ENCODE data around the gene SETD1B.
"Not testable (repeated sequence)": the region's sequence is repeated elsewhere in the genome, so short reads cannot be mapped to it uniquely, and the experiment has no call there.

The SETD1B gene

DNA sequence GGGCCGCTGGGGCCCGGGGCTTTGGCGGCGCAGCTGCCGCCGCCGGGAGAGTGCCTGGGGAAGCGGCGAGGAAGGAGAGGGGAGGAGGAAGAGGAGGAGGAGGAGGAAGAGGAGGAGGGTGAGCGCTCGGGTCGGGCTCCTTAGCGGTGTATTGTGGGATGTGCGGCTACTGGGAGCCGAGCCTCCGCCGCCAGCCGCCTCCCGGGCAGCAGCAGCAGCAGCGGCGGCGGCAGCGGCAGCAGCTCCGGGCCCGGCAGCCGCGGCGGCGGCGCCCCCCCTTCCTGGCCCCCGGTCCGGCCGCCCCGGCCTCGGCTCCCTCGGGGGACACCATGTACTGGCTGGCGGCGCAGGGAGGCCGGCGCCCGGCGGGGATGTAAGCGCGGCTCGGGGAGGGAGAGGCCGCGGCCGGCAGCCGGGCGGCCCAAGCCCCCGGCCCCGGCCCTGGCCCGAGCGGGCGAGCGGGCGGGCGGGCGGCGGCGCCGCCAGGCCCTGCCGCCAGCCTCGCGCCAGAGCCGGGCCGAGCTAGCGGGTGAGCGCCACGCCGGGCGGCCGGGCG, at the start of gene SETD1B:
Gene SETD1B (plus strand): TSS at position 149 of the 556 bp plus-strand sequence. CDS start 729 bp downstream, outside the sequence.
- peak; percentile 69 for DNase-seq (ENCODE audit: low read depth, low spot score)

DNA sequence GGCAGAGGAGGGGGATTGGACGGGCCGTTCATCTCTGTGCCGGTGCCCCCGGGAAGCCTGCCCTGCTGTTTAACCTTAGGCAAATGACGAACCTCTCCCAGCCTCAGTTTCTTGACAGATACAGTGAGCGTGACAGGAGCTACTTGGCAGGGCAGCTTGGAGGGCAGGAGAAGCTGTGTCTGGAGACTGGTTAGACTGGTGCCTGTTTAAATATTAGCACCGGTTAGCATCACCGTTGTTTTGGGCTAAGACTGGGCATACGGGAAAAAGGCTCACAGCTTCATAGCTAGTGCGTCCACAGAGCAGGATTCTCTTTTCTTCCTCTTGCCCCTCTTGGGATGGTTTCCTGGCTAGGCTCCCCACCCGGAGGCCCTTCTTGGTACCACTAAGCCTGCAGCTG, 49.0 kb upstream of the SETD1B start:
- no peak for DNase-seq (ENCODE audit: low read depth, low spot score)

DNA sequence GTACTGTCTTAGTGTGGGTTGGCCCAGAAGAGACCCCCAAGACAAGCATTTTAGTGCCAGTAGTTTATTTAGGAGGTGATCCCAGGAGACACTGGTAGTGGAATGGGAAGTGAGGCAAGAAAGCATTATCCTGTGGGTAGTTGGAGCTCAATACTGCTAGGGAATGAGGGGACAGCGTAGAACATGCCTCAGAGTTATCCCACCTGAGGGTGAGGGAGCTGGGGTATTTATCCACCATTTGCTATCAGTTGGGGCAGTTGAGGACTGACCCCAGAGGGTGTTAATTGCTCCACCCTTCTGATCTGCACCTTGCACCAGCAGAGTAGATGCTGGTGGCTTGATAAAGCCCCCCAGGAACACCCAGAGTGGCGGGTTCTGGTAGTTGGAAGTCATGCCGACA, 48.2 kb upstream of the SETD1B start:
- DNase-seq (ENCODE audit: low read depth, low spot score): no peak

DNA sequence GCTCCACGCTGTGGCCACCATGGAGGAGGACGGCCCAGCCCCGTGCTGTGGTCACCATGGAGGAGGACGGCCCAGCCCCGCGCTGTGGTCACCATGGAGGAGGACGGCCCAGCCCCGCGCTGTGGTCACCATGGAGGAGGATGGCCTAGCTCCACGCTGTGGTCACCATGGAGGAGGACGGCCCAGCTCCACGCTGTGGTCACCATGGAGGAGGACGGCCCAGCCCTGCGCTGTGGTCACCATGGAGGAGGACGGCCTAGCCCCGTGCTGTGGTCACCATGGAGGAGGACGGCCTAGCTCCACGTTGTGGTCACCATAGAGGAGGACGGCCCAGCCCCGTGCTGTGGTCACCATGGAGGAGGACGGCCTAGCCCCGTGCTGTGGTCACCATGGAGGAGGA, 45.3 kb upstream of the SETD1B start:
- DNase-seq (ENCODE audit: low read depth, low spot score): not testable (repeated sequence)

DNA sequence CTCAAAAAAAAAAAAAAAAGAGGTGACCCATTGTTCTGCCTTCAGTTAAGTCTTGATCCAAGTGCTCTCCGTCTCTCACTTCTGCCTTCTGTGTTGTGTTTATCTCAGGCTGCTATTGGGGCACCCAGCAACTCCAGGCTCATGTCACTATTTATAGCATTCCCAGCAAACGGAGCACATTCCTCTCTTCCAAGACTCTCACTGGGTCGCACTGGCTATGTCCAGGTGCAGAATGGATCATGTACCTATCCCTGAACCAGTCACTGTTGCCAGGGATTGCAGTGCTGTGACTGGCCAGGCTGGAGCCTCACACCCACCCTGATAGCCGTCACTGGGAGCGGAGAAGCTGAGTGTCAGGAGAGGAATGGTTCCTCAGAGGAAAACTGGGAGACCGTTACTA, 41.5 kb upstream of the SETD1B start:
- DNase-seq (ENCODE audit: low read depth, low spot score): no peak

DNA sequence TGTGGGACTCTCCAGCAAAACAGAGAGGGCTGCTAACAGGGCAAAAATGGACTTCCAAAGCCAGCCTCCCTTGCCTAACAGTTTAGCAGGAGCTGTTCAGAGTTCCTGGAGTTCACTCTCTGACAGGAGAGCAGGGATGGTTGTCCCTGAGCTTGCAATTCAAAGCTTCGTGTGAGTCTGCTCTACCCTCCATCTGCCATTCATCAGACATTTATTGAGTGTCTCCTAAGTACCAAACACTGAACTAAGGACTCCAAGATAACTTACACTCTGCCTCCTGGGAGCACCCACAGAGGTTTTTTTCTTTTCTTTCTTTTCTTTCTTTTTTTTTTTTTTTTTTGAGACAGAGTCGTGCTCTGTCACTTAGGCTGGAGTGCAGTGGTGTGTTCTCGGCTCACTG, 39.0 kb upstream of the SETD1B start:
- DNase-seq (ENCODE audit: low read depth, low spot score): no peak

DNA sequence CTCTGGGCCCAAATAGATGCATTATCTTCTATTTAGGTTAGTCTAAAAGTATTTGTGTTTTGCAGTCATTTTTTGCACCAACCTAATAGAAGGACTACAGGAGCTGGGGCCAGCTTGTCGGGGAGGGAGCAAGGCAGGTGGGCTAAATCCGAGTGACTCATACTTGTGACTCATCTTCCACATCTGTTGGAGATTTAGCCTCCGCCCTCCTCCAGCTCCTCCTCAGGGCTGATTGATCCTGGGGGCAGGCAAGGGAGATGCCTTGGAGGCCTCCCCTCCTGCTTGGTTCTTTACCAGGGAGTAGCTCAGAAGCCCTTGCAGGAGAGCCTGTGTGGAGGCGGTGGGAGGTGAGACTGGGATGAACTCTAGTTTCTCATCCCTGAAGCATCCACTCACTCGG, 38.2 kb upstream of the SETD1B start:
- peak; percentile 73 for DNase-seq (ENCODE audit: low read depth, low spot score)

DNA sequence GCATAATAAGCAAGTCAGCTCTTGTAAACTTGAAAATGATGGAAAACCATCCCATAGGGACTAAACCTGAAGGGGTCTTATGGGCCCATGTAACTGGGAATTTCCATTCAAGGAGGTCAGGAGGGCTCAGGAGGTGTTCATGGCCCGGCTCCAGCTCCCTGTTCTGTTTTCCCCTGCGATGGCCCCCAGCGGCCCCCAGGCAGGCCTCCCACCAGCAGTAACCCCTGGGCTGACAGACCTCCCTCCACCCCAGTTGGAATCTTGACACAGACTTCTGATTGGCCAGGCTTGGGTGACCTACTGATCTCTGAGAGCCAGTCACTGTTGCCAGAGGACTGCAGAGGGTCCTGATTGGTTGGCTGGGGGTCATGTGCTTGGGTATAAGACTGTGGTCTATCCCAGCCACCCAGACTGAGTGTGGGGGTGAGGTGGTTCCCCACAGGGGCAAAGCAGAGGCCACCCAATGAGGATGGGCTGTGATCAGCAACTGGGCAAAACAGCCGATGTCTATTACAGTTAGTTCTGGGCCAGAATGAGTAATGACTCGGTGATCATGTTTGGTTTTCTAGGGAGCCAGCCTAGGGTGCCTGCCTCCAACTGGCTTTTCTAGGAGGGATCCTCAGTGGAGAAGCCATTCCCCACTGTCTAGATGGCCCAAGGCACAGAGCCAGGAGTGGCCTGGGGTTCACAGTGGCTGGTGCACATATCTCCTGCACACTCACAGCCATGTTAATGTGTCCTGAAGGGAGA, 37.3 kb upstream of the SETD1B start:
- DNase-seq (ENCODE audit: low read depth, low spot score): no peak

DNA sequence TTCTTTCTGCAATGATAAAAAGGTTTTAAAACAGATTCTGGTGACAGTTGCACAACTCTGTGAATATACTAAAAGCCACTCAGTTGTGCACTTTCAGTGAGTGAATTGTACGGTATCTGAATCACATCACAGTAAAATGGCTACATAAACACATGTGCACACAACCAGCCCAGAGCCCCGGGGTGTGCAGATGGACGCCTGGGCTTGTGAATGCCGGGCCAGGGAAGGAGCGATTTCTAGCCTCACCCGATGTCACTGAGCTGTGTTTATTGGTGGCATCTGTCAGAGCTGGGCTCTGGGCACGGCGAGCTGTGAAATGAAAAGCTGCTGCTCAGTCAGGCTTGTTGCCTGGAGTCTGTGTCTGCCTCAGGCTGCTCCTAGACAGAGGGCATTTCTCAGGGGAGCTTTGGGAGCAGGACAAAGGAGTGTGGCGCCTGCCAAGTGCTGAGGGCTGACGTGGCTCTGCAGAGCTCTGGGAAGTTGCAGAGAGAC, 36.2 kb upstream of the SETD1B start:
- DNase-seq (ENCODE audit: low read depth, low spot score): no peak

DNA sequence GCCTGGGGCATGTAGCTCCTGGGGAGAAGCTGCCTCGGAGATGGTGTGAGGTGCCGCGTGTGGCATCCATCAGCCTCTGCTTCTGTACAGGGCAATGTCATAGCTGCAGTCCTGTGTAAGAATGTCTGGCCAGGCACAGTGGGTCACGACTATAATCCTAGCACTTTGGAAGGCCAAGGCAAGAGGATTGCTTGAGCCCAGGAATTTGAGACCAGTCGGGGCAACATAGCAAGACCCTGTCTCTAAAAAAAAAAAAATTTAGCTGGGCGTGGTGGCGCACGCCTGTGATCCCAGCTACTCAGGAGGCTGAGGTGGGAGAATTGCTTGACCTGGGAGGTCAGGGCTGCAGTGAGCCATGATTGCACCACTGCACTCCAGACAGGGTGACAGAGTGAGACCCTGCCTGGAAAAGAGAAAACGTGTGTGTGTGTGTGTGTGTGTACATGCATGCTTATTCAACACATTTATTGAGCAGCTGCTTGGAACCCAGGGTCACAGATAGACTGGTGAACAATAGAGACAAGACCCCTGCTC, 34.4 kb upstream of the SETD1B start:
- DNase-seq (ENCODE audit: low read depth, low spot score): no peak

DNA sequence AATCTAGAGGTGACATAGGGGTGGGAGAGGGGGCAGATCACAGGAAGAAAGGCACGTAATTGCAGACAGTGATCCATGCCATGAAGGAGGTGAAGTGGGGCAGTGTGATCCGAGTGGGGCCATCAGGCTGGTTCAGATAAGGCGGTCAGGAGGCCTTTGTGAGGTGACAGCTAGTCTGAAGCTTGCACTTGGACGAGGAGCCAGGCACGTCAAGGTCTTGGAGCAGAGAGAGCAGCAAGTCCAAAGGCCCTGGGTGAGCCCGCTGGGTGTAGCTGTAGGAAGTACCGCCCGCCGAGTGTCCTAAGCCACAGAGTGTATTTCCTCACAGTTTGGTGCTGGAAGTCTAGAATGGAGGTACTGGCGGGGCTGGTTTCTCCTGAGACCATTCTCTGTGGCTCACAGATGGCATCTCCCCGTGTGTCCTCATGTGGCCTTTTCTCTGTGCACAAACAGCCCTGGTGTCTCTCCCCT, 33.9 kb upstream of the SETD1B start:
- DNase-seq (ENCODE audit: low read depth, low spot score): no peak

DNA sequence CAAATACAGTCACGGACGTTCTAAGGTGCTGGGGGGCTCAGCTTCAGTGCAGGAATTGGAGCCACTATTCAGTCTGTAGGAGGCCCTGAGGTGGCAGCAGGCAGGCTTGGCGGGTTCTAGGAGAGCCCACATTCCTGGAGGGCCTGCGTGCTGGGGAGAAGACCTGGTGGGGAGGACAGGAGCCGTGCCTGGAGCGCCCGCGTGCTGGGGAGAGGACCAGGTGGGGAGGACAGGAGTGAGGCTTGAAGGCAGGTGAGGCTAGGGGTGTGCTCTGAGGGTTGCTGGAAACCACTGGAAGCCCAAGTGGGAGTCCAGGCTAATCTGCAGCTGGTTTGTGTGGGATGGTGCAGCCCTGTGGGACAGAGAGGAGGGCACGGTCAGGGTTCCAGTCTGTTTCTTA, 33.4 kb upstream of the SETD1B start:
- peak; percentile 66 for DNase-seq (ENCODE audit: low read depth, low spot score)

DNA sequence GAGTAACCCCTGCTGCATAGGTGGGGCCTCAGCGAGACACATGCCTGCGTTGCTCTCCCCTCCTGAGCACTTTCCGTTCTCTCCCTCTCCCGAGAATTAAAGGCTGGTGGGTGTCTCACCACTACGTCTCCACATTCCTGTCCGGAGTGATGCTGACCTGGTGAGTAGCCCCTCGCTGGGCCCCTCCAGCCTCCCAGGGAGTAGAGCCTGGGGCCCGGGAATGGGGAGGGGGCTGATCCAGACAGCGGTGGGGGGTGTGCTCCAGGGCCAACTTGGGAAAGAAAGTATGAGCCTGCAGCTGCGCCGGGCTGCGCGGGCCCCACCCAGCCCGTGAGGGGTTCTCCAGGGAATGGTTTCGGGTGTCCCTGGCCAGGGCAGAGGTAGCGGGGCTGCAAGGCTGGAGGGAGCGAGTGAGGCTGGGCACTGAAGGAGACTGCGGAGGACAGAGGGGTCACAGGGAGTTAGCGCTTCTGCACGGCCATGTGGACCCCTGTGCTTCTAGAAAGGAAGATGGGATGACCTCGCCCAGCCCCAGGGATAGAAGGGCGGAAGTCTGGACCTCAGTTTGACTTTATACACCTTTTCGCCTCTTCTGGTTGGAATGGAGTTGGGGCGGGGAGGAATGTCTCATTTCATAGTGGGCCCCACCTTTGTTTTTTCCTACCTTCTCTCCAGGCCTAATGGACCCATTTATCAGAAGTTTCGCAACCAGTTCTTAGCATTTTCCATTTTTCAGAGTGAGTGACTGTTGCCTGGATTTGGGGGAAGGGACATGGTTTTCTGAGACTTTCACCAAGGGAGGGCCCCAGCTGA, 32.8 kb upstream of the SETD1B start:
- DNase-seq (ENCODE audit: low read depth, low spot score): peak; percentile 48

DNA sequence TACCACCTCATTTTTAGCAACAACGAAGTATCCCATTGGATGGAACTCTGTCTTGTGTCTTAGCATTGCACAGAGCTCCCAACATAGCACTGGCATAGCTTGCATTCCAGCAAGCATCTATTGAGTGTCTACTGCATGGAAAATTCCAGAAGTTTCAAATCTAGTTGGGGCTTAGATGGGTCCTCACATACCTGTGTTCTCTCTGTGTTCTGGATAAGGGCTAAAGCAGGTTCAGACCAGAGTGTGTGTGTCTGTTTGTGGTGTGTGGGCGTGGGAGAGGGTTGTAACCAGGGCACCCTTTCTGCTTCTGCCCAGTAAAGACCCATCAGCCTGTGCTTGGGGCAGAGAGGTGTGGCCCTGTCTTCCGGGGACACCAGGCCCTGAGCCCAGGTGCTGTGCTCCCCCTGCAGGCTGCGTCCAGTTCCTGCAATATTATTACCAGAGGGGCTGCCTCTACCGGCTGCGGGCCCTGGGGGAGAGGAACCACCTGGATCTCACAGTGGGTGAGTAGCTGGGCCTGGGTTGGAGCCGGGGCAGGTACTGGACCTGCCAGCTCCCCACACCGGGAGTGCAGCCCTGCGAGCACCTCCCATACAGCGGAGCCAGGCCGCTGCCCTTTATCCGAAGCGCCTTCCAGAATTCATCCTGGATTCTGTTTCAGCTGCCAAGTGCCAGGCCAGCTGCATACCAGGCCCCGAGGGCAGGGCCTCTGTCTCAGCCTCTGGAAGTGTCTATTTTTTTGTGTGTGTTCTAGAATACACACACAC, 30.6 kb upstream of the SETD1B start:
- DNase-seq (ENCODE audit: low read depth, low spot score): peak; percentile 84

DNA sequence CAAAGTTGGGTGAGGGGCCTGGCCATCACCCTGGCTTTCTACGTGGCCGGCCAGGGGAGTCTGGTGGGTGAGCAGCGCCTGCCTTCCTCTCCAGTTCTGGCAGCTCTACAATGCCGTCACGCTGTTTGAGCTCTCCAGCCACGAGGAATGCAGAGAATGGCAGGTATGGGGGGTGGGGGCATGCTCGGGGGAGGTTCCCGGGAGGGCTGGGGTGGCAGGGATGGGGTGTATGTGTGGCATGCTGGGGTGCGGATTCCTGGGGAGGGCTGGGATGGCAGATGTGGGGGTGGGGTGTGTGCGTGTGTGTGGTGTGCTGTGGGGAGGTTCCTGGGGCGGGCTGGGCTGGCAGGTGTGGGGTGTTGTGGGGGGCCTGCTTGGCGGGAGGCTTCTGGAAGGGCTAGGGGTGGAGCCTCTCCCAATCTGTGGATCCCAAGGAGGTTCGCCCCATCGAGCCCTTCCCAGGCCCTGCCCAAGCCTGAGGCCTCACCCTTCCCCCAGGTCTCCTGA, 28.8 kb upstream of the SETD1B start:
- DNase-seq (ENCODE audit: low read depth, low spot score): no peak

DNA sequence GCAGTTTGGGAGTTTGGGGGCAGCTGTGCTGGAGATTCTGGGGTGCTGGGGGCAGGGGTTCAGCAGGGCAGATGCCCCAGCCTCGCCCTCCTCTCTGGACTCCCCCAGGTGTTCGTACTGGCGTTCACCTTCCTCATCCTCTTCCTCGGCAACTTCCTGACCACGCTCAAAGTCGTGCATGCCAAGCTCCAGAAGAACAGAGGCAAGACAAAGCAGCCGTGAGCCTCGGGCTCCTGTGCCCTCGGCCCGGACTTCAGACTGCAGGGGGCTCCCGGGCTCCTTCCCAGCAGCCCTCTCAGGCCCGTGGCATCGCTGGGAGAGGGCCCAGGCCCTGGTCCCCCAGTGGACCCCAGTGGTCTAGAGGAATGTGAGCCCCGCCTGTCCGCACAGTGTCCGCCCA, 28.3 kb upstream of the SETD1B start:
- no peak for DNase-seq (ENCODE audit: low read depth, low spot score)

DNA sequence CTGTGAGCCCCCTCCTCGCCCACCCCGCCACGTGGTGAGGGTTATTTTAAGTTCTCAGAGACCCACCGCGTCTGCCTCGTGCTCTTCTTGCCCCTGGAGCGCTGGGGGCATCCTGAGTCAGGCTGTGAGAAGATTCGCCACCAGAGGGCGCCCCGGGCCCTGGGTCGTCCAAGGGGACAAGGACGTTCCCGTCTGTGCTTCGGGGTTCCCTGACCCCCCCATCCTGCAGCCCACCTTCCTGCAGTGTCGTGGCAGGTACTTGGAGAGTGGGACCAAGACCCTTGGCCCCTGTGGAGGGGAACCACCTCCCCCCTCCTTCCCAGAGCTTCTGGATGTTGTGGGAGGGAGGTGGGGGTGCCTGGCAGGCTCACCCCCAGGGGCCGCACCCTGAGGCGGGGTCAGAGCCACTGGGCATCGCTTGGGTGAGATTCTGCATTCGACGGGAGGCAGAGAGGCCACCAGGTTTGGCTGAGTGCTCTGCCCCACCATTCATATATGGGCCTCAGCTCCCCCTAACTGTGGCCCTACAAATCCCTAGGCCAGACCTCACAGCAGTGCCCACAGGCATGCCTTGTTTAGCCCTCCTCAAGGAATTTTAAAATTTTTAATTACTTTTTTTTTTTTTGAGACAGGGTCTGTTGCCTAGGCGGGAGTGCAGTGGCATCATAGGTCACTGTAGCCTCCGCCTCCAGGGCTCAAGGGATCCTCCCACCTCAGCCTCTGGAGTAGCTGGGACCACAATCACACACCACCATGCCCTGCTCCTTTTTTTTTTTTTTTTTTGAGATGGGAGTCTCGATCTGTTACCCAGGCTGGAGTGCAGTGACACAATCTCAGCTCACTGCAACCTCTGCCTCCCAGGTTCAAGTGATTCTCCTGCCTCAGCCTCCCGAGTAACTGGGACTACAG, 27.4 kb upstream of the SETD1B start:
- DNase-seq (ENCODE audit: low read depth, low spot score): peak; percentile 75

DNA sequence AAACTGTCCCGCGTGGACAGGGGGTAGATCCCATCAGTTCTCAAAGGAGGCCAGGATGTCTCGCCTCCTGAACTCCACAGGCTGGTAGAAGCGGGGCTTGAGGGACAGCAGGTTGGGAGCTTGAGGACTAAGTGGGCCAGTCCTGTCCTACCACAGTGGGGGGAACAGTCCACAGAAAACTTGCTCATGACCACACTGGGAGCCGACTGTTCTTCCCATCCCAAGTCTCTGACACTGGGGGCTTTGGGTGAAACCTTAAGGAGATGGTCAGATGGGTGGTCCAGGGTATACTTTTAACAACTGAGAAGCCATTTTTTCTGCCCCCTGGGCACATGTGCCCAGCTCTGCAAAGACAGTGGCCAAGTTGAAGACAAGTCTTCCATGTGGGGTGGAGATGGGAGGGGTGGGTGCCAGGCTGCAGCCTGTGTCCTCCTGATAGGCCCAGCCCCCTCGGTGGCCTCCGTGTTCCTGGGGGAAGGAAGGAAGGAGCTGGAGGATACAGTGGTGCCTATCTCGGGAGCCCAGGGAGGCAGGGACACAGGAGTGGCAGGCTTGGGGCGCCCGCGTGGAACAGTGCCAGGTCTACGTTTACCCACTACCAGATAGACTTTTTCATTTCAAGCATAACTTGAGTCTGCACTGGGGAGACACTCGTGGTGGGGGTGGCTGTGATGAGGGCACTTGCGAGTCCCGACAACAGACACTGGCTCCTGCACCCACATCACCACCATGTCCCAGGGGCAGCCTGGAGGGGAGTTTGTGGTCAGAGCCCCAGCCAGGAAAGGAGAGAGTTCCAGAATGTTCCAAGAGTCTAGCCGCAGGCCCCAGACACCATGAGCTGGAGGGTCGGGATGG, 25.0 kb upstream of the SETD1B start:
- DNase-seq (ENCODE audit: low read depth, low spot score): no peak

DNA sequence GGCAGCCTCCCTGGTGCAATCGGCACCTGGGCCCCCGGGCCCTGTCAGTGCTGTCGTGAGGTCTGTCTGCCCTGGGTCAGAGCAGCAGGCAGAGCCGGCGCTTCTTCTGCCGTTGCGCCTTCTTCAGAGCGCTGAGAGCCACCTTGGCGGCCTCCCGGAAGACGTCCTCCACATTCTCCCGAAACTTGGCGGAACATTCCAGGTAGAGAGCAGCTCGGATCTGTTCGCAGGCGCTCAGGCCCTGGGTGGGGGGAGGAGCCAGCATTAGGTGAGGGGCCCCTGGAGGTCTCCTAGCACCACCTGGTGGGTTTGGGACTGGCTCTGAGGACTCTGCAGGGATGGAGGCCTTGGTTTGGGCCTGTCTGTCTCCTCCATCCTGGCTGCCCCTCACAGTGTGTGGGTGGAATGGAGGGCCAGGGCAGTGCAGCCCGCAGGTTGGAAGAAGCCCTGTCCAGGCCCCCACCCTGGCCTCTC, 24.4 kb upstream of the SETD1B start:
- peak; percentile 42 for DNase-seq (ENCODE audit: low read depth, low spot score)
